OCI-M1 (cell line): ENCODE data around the gene ZFTA.
"Not testable (repeated sequence)": the region's sequence is repeated elsewhere in the genome, so short reads cannot be mapped to it uniquely, and the experiment has no call there.

Experiments used
- DNase-seq: peaks from one replicate; lab custom pipeline; 2025; lab: John Stamatoyannopoulos, UW

The ZFTA gene

DNA sequence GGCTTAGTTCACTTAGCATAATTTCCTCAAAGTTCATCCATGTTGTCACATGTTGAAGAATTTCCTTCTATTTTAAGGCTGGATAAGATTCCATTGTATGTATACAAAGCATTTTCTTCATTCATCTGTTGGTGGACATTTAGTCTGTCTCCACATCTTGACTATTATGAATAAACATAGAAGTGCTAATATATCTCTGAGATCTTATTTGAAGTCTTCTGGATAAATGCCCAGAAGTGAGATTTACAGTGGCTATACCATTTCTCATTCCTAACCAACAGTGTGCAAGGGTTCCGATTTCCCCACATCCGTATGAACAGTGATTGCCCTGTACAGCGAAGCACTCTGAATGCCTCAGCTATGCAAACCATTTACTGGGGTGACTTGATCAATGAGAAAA, 6.6 kb upstream of the ZFTA start:
- no peak for DNase-seq

DNA sequence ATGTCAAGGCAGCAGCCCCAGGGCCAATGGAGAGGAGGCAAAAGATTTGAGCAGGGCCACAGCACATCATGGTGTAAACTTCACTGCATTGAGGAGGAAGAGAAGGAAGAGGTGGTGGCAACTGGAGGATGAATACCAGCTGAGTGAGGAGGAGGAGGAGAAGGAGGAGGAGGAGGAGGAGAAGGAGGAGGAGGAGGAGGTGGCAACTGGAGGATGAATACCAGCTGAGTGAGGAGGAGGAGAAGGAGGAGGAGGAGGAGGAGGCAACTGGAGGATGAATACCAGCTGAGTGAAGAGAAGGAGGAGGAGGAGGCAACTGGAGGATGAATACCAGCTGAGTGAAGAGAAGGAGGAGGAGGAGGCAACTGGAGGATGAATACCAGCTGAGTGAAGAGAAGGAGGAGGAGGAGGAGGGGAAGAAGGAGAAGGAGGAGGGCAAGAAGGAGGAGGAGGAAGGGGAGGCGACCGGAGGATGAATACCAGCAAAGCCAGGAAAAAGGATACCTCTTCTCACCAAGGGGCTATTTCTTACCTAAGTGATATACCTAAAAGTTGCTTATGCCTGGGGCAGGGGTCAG, 3.3 kb upstream of the ZFTA start:
- DNase-seq: not testable (repeated sequence)

DNA sequence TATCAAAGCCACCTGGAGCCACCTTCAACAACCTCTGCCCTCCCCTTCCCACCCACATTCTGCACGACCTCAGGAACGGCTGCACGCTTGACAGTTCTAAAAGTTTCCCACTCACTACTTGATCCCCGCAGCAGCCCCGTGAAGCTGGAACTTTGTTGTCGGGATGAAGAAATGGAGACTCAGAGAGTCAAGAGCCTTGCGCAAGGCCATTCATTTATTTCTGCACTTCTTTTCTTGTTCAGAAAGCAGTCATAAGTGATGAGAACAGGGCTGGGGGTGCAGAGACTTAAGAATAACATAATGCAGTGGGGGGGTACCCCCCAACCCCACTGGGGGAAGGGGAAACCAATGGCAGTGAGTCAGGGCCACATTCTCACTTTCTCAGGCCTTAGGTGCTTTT, 2.2 kb upstream of the ZFTA start:
- DNase-seq: no peak

DNA sequence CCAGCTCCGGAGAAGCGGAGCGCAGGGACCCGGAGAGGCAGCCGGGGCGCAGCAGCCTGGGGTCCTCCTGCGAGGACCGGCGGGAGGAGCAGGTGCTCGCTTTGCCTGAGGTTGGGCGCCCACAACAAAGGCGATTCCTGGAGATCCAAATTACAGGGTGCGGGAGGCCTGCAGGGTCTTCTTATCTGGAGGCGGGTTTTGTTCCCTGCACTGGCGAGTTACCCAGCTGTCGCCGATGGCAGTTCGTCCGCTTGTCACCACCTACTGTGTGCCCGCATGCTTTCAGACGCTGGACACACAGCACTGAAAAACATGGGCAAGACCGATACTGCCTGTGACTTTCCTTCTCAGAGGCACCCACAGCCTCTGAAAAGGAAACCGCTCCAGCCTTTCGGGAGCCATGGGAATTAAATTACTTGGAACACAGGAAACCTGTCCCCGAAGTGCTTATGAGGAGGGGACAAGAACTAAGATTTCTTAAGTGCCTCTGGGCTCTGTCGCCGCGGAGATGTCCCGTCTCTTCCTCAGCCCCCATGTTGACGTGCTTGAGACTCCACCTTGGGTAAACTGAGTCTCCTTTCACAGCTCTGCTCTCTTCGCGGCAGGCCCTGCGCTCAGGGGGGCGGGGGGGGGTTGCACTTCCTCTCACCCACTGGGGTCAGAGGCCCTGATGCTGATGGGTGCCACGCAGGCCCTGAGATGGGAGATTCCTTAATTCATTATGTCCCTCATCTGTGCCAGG, 1.3 kb upstream of the ZFTA start:
- no peak for DNase-seq

DNA sequence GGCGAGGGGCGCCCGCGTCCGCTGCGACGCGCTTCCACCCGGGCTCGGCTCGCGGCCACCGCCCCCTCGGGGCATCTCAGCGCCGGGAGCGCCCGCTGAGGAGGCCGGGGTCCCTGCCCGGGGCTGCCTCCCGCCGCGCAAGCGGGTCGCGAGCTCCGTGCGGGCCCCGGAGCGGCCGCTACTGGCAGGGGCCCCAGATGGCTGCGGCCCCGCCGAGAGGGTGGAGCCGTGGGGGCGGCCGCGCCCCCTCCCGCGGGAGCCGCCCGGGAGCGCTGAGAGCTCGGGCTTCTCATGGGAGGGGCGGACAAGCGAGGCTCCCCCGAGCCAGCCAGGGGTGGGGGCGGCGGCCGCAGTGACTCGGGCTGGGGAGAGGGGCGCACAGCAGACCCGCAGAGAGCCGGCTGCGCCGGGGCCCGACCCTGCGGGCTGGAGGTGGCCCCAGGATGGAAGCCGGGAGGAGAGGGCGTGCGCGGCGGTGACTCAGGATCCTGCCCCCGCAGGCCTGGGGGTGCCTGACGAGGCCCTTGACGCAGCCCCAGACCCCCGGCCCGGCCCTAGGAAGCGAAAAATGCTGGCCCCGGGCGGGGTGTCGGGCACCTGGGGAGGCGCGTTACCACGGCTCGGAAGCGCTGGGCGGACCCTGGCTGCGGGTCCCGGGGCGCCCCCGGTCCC, 603 bp upstream of the ZFTA start:
- peak; percentile 32 for DNase-seq

DNA sequence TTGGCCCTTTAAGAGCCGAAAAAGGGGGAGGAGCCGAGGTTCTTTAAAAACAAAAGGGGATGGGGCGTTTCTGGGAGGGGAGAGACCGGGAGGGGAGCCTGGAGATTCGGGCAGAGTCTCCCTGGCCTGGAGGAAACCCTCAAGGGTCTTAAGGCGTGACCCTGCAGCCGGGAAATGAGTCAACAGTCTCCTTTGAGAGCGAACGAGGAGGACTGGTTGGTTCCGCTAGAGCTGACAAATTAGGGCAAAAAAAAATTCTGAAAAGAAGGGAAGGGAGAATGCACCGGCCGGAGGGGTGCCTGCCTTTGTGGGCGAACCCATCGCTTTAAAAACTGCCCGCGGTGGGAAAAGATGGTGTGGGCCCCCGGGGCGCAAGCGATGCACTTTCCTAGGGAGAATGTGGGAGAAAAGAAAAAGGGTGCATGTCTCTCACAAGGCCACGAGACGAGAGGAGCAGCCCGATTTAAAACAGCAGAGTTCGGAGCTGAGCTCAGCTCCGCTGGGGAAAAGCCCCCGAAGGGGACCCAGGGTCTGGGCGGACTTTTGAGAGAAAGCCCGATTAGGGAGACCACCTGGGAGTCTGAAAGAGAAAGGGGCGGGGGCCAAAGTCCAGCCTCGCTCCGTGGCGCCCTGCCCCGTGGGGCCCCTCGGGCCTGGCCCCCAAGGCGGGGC, 874 bp downstream of the ZFTA start:
- peak; percentile 71 for DNase-seq

DNA sequence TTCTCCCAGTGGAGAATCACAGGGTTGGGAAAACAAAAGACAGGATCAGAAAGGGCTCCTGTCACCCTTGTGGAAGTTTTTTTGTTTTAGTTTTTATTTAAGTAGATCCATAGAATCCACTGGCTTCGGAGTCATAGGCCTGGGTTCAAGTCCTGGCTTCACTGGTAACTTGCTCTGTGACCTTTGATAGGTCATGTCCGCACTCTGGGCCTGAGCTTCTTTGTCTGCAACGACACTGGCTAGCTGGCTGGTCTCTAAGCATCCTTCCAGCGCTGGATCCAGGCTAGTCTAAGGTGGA, 1.4 kb downstream of the ZFTA start:
- DNase-seq: no peak

DNA sequence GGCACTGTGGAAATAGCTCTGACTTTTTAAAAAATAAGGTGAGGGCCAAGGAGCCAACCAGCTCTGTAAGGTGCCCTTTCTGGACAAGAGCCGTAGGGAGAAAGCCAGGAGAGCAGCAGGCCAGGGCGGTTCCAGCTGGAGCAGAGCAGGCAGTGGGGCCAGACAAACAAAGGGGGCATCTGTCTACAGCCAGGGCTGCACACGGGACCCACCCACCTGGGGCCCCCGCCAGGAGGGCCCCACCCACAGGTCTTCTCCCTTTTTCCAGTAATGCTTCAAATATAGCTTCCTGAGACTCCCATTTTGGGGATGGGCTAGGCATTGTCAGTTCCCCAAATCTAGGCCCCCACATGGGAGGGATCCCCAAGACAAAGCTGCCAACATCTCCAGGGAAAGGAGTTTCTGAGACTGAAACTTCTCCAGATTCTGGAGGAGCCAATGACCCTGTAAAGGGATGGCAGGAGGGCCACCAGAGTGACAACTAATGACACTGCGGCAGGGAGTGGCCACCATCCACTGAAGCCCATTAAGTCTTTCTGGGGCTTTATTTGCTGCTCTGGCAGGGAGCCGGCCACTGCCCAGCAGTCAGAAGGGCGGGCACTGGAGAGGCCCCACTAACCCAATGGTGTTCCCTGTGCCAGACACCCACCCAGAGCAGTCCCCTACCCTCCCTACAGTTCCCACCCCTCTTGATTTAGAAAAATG, 1.9 kb downstream of the ZFTA start:
- no peak for DNase-seq

DNA sequence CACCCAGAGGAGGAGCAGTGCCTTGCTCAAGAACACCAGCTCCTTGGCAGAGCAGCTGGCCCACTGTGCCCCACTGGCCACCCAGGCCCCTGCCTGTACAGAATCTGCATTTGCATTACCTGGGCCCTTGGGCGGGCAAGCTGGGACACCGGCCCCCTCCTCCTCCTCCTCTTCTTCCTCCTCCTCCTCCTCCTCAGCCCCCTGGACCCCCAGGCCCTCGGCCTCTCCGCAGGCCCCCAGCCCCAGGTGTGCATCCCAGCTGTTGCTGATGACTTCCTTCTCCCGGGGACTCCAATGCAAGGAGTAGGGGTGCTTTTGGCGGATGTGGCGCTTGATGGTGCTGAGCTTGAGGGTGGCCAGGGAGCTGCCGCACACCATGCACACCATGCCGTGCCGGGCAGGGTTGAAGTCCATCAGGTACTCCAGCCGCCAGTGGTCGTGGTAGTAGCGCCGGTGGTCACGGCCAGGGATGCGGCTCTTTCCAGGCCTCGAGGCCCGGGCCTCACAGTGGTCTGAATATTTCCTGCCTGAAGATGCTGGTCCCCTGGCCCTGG, 2.8 kb downstream of the ZFTA start:
- DNase-seq: no peak

DNA sequence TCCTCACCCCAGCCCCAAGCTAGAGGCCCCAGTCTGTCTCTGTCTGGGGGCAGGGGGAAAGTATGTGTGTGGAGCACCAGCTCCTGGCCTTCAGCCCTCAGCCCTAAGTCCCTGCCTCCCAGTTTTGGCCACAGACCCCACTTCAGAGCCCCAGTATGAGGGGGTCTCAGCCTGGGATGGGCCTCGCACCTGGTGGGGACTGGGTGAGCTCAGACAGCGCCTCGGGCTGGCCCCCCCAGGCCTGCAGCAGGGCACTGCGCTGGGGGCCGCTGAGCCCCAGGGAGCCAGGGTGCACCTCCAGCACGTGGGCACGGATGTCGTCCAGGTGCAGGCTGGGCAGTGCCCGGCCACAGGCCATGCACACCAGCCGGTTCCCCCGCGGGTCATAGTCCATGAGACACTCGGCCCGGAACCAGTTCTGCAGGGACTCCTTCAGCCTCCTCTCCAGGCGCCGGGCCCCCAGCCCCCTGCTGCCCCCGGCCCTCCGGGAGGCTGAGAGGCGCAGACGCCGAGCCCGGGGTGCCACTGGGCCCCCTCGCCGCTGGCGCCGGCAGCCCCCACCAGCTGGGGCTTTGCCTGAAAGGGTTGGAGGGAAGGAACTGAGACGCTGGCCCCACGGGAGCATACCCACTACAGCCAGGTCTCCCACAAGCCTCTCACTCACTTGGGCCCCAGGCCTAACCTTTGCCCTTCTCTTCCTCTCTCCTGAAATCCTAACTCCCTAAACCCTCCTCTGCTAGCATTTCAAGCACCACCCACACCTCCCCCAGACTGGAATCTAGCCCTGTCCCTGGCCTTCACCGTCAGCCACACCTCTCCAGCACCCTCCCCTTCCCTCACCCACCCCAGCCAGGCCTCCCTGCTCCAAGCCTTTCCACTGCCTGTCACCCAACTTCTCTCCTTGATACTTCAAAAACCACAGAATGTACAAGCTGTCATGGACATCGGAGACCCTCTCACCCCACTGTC, 3.6 kb downstream of the ZFTA start:
- no peak for DNase-seq

DNA sequence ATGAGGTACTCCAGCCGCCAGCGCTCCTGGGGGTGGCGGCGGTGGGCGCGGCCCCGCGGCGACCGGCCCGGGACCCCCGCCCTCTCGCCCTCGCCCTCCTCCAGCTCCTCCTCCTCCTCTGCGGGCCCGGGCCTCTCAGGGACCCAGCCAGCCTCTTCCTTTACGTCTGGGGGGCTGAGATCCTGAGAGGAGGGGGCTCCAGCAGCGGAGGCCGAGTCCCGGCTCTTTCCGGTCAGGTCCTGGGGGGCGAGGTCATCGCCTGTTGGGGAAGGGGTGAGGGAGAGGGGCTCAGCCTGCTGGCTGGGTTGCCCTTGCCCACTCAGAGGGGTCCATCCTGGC, 4.3 kb downstream of the ZFTA start:
- no peak for DNase-seq

DNA sequence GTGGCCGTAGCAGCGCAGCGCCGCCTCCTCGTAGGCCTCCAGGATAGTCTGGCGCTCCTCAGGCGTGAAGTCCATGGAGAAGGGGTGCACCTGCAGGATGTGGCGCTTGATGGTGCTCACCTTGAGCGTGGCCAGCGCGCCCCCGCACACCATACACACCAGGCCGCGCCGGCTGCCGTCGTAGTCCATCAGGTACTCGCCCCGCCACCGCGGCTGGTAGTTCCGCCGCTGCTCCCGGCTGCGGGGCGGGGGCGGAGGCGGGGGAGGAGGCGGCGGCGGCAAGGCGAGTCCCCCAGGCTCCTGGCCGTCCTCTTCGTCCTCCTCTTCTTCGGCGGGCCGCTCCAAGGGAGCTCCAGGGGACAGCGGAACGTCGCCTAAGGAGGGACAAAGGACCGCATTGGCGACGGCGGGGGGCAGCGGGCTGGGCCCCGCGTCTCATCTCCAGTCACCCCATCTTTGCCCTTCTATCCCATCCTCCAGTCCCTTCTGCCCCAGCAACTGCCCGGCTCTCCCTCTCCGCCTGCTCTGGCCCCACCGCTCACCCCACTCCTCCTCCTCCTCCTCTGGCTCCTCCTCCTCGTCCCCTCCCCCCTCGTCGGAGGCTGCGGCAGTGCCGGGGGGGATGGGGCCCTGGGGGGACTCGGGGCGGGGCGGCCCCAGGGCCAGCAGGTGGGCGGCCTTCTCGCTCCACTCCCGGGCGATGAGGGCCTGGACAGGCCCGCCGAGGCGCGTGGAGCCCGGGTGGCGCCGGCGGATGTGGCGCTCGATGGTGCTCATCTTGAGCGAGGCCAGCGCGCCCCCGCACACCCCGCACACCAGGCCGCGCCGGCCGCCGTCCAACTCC, 4.9 kb downstream of the ZFTA start:
- DNase-seq: no peak

DNA sequence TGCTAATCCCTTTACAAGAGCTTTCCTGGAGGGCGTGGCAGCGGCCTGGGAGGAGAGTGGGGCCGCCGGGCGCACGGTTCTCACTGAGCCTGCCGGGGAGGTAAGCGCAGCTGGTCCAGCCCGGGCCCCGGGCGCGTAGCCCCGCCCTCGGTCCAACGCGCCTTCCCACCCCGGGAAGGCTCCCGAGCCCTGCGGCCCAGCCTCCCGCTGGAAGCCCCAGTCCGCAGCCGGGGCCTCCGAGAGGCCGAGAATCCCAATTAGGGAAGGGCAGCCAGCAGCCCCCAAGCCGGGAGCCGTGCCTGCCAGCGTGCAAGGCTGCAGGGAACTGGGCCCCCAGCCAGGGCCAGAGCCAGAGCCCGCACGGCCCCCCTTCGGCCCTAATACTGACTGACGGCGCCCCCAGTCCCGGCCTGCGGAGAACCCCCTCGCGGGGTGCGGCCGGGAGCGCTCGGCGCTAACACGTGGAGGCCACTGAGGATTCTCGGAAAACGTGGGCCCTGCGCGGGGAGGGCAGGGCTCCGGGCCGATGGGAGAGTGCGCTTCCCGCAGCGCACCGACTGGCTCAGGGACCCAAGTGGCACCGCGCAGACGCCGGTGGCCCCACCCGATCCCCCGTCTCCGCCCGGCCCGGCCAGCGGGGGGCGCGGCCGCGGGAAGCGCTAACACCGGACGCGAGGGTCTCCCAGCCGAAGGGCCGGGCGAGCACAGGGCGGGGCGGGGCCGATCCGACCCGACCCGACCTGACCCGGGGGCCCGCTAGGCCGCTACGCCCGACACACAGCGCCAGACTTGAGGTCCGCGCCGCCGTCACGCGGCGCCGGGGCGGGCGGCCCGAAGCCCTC, 5.7 kb downstream of the ZFTA start:
- no peak for DNase-seq

DNA sequence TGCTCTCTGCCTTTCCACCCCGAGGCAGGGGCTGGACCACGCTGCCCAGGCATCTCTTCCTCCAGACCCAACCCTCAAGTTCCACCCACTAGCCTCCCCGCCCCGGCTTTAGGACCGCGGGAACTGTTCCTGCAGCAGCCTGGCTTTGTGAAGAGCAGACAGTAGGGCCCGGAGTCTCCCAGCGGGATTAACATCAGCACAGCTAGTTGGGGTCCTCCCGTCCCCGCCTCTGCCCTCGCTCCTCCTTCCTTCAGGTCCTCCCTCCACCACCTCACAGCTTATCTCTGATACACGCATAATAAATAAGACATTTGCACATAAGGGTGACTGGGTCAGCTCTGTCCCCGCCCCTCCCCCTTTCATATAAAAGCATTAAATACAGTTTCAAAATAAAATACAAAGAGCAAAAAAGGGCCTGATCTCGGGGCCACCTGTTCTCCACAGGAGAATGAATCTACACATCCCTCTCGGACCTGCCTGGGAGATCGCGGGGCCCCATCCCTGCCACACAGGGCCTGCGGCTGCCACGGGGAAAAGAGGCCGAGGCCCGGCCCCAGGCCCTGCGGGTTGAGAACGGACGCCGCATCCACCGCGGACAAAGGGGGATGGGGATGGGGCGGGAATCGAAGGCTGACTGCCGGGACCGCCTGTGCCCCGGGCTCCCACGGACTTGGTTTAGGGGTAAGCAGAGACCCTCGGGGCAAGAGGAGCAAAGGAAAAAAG, 6.5 kb downstream of the ZFTA start:
- DNase-seq: no peak

DNA sequence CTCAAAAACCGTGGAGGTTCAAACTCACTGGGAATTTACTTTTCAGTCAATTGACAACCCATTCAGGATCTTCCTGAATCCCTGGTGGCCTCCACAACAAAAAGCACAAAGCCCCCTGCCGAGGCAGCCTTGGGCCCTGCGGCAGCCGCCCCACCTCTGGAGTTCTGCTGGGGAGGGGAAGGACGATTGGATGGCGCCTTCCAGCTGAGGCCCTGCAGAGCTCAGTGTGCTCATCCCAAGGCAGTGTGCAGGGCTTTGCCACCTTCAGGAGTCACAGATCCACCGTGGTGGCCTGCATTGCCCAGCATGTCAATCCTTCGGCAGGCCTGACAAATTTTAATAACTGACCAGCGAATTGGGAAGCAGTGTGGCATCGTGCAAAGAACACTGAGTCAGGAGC, 7.4 kb downstream of the ZFTA start:
- no peak for DNase-seq

DNA sequence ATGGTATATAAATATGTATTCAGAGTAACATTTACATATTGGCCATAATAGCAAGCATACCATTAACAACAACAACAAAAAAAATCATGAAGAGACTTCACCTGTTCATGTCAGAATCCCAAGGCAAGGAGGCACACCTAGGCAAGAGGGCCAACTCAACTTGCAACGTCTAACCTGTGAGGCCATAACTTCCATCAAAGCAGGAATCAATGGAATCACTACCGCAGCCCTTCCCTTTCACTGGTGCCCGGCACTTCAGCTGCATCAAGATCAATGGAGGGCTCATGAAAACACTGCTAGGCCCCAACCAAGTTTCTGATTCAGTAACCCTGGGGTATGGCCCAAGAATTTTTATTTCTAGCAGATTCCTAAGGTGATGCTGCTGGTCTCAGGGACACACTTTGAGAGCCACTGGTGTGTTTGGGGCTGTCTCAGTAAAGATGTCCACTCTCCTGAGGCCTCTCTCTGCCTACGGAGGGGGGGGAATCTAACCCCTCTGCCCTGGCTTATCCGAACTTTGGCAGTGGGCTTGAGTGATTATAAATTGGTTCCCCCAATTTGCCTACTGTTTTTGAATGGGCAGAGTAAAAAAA, 8.0 kb downstream of the ZFTA start:
- DNase-seq: no peak

DNA sequence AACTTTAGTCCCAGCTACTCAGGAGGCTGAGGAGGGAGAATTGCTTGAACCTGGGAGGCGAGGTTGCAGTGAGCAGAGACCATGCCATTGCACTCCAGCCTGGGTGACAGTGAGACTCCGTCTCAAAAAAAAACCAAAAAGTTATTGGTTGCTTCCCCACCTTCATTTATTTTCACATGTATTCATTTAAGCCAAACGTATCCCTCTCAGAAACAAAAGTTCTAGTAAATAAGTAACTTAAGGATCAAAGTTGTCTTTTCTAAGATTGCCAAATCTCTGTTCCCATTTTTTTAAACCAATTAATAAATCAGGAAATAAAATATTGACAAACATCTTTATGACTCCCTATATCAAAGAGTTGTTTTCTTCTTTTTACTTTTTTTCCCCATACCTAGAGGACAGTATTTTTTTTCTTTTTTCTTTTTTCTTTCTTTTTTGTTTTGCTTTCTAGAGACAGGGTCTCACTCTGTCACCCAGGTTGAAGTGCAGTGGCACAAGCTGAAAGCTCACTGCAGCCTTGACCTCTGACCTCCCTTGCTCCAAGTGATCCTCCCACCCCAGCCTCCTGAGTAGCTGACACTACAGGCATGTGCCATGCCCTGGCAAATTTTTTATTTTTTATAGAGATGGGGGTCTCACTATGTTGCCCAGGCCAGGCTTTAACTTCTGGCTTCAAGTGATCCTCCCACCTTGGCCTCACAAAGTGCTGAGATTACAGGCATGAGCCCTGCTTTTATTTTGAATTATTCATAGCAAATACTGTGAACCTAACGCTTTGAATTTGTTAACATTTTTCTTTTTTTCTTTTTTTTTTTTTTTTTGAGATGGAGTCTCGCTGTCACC, 11.4 kb downstream of the ZFTA start:
- no peak for DNase-seq
